ENCODE data around the gene RAD51B.

RAD51B gene

GRCh38 chr14:68591786-68592185, 772.2 kb downstream of the RAD51B start:
- DNase-seq: no peak

GRCh38 chr14:68592948-68593556, 773.5 kb downstream of the RAD51B start:
- no peak for DNase-seq

DNA sequence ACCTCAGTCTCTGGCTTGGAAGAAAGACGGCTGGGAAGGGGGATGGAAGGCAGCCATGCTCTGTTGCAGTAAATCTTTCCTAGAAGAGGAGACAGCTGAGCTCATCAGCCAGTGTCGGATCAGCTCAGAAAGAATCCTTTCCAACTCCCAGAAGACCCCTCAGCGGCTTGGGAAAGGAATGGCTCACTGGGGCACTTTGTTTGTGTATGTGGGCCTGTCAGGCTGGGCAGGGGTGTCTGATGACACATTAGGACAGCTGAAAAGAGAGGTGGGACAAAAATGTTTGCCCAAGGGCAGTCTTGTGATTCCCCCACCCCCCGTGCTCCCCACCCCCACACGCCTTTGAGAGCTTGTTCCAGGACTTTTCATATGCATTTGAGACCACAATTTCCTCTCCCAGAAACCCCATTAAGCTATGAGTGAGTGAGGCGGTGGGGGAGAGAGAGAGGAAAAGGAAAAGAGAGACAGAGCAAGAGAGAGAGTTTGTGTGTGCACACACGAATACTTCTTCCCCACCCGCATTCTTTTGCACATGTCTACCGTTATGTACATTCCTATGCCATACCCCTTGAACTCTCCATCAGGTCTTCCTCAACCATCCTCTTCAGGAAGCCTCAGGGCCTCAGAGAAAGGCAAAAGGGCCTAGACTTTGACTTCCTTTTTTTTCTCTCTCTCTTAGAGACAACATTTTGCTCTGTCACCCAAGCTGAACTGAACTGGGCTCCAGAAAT, 774.4 kb downstream of the RAD51B start:
- DNase-seq: no peak

DNA sequence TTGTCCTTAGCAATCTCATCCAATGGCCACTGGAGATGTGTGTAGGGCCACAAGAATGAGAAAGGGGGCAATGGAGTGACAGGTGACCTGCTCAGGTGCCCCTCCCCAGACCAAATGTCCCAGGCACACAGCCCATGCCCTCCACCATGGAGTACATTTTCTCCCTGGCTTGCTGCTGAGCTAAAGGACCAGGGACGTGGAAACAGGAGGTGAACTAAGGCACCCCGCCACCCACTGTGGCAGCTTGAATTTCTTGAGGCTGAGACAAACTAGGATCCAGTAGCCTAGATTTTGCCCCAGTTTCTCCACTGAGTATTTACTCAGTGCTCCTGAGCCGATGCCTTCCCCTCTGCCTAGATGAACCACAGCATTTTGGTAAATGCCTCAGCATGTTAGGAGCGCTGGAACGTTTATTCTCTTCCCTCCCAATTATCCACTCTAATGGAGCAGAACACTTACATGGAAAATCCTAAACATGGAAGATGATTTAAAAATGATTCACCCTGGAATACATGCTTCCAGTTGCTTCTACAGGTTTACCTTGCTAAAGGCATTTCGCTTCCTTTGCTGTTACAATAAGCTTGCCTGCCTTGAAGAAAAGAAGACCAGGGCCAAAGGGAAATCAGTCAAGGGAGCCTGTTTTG, 775.3 kb downstream of the RAD51B start:
- DNase-seq: no peak

DNA sequence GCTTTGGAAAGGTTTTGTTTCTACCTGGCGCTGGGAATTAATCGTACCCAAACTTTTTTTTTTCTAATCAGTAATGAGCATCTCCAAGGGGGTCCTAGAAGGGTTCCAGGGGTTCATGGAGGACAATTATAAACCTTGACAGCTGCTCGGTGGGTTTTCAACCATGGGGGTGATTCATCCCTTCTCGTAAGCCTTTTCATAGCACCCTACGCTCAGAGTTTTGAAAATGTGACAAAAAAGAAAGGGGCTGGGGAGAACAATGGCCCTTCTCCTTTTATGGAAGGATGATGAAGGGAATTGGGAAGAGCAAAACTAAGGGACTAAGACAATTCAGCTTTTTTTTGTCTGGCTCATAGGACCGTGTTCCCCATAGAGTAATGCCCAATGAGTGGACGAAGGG, 776.6 kb downstream of the RAD51B start:
- DNase-seq: no peak

GRCh38 chr14:68596701-68597100, 777.1 kb downstream of the RAD51B start:
- no peak for DNase-seq

DNA sequence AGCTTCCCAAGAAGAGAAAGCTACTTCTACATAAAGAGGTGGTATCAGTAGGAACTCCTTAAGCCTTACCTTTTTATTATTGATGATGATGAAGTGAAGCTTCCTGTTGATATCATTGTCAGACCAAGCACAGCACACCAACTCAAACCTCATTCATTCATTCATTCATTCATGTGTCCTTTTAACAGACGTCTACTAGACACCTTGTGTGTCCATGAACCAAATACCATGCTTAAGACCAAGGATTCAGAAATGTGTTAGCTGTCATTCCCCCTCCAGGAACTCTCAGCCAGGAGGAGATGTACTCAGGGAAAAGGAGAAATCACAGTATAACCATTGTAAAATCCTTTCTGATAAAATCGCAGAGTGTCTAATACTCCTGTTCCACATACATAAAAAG, 778.5 kb downstream of the RAD51B start:
- no peak for DNase-seq

GRCh38 chr14:68598621-68599447, 779.3 kb downstream of the RAD51B start:
- DNase-seq: peak; percentile 57

GRCh38 chr14:68599896-68600610, 780.5 kb downstream of the RAD51B start:
- DNase-seq: no peak

GRCh38 chr14:68602507-68602906, 782.9 kb downstream of the RAD51B start:
- DNase-seq: no peak

DNA sequence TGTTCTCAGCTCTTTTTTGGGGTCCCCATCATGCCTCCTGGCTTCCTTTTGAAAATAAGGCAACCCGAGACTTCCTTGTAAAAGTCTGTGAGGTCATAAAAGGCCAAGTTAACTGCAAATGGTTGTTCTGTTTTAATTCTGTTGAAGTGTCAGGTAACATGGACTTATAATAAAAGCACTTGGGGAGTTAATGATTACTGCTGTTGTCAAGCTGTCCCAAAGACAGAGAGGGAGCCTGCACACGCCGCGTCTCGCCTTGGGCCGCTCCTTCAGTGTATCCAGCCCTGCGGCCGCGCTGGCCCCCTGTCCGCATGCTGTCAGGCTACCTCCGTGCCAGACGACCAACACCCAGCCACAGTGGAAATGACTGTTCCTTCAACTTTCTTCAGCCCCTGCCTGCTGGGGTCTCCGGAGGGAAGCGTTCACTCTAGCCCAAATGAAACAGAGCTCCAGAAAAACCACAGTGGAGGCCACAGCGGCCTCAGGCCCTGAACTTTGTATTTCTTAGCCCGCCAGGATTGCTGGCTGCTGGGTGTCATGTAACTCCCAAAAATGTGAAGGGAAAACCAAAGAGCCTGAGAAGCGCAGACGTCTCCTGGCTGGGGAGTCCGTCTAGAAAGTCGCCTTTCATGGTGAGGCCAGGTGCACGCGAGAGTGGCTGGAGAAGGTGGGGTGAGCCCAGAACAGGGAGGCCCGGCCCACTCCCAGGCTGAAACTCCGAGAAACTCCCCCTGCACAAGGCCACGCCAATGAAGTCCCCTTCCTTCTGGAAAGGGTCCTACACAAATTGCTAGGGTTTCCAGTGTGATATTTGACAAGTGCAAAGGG, 784.2 kb downstream of the RAD51B start:
- DNase-seq: no peak

DNA sequence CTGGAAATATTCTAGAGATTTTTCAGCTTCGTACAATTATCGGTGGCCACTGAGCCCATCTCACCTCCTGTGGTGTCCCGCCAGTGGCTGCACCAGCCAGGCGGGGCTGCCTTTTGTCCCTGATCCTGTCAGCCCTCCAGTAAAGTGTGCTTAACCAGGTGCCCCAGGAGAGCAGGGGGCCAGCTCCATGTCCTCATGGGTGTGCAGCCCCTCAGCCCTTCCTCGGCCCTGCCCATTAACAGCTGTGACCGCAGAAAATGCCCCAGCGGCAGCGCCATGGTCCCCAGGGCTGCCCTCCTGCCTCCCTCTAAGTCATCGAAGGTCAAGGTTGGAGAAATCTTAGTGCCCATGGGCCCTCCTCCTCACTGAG, 784.8 kb downstream of the RAD51B start:
- no peak for DNase-seq

DNA sequence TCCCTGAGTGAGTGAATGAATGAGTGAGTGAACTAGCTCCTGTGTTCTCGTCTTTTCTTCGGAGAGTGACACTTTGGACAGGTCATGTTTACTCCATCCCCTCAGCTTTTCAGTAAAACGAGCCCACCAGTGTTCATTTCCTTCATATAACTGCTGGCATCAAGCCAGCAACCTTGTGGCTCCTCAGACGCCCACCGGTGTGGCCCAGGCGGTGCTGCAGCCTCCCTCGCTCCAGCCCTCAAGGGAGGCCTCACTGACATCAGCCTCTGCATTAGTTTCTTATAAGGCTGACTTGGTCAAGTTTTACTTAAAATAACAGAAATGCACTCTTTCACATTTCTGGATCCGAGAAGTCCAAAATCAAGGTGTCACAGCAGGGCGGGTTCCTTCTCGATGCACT, 785.2 kb downstream of the RAD51B start:
- DNase-seq: no peak

GRCh38 chr14:68606176-68606575, 786.6 kb downstream of the RAD51B start:
- no peak for DNase-seq

GRCh38 chr14:68606644-68607043, 787.1 kb downstream of the RAD51B start:
- no peak for DNase-seq

DNA sequence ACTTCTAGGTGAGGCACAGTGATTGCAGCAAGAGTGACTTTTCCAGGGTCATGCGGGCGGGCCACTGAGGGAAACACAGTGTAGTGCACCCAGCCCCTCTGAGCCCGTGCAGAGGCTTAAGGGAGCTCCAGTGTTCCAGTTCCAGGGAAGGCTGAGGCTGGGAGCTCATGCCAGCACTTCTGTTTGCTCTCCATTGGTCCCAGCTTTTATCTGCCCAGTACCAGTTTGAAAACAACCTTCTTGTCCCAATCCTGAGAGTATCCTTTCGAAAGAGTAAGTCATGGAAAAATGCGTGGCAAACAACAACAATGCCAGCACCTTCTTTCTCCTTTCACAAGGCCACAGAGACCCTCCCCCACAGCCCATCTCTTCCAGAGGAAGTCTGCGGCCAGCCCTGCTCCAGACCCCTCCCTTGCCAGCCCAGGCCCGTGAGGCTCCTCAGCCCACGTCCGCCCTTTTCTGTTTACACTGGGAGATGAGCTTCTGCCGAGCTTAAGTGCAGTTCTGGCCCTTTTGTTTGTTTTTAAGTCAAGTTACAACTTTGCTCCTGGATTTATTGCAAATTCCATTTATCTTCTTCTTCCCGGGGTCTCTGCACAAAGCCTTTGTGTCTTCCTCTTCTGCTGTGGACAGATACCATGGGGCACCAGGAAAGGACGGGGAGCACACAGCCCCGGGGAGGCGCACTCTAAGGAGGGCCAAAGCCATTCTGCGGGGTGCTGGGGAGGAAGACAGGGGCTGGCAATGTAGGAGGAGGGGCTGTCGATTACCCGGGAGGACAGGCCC, 787.7 kb downstream of the RAD51B start:
- DNase-seq: no peak

GRCh38 chr14:68607867-68608573, 788.4 kb downstream of the RAD51B start:
- DNase-seq: peak; percentile 42

DNA sequence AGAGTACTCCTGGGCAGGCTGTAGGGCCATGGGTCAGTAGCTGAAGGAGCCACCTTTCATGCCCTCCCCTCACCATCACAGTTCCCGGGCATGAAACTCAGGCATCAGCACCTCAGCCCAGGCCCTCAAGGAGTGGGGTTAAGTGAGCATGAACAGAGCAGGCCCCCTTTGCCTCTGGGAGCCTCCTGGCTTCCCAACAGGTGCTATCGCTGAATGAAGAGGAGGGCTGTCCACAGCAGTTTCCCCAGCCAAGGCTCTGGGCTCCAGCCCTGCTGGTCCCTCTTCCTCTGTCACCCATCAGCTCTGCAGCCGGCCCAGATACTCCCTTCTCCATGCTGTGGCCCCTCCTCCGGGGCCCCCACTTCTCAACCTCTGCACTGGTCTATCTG, 789.0 kb downstream of the RAD51B start:
- no peak for DNase-seq

DNA sequence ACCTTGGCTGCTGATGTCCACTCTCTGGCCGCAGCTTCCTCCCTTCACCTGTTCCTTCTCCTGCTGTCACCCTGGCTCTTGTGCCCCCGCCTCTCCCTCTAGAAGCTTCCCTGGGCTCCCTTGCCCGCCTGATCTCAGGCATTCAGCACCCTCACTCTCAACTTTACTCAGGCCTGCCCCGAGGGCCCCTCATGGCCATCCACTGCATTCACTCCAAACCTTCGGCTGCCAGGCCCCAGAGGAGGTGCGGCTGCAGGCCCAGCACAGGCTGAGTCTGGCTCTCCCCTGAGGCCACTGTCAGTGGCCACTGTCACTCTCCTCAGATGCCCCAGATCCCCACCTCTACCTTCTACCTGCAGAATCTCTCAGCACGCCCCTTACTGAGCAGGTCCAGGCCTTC, 789.4 kb downstream of the RAD51B start:
- DNase-seq: no peak

GRCh38 chr14:68610251-68610793, 790.7 kb downstream of the RAD51B start:
- no peak for DNase-seq

Measured in midbrain (tissue), 1 donor.